GM12891 (cell line): ENCODE measurements around the gene SUPT5H.
"Not testable (repeated sequence)": the region's sequence is repeated elsewhere in the genome, so short reads cannot be mapped to it uniquely, and the experiment has no call there.

ENCODE experiments used
- POLR2A ChIP-seq: IDR thresholded peaks from 2 replicates; pipeline ENCODE4 v1.6.1; 2011; ENCODE audit warnings: low read depth, low read length, control low read depth
- POLR2AphosphoS5 ChIP-seq: IDR thresholded peaks from 2 replicates; pipeline ENCODE4 v1.6.1; 2011; ENCODE audit warnings: low read depth, low read length, control low read depth
- TAF1 ChIP-seq: IDR thresholded peaks from 2 replicates; pipeline ENCODE4 v1.6.1; 2011; ENCODE audit warnings: low read depth, low read length, control low read depth

GRCh38 chr19:39479319-39479801 is 34.0 kb downstream of the SUPT5H start:
- TF ChIP-seq POLR2AphosphoS5, TAF1, POLR2A: not testable (repeated sequence)
